HS-27A (cell line): ENCODE measurements around the gene FBN2.
"Not testable (repeated sequence)": the region's sequence is repeated elsewhere in the genome, so short reads cannot be mapped to it uniquely, and the experiment has no call there.

Source experiments
- DNase-seq: peaks from one replicate; pipeline ENCODE4 v3.0.0-alpha.2; 2012; ENCODE audit warnings: low read depth, missing footprints

FBN2 gene

GRCh38 chr5:128424646-128425045 is 113.4 kb downstream of the FBN2 start:
- no peak for DNase-seq

GRCh38 chr5:128422612-128423011 is 115.4 kb downstream of the FBN2 start:
- no peak for DNase-seq

DNA sequence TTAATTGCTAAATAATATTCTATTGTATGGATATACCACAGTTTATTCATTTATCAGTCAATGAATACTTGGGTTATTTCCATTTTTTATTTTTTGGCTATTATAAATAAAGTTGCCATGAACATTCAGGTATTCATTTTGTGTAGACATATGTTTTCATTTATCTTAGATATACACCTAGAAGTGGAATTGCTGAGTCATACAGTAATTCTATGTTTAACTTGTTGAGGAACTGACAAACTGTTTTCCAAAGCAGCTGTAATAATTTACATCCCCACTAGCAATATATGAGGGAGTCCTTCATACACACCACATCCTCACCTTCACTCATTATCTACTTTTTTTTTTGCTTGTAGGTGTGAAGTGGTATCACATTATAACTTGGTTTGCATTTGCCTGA is 123.6 kb downstream of the FBN2 start:
- no peak for DNase-seq

DNA sequence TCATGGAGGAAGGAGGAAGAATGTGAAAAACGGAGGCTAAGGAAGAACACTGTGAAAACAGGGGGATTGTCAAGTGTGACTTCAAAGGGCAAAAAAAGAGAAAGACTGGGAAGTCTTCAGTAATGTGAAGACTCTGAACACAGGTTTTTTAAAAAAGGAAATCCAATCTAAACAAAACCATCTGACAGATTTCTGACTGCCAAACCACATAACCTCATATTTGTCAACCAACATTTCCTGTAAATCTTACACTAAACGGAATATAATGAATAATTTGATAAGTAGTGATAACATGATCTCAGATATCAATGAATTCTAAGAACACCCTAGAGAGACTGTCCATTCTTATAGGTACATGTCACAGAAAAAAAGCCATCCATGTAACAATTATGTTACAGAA is 124.7 kb downstream of the FBN2 start:
- DNase-seq, result no peak

DNA sequence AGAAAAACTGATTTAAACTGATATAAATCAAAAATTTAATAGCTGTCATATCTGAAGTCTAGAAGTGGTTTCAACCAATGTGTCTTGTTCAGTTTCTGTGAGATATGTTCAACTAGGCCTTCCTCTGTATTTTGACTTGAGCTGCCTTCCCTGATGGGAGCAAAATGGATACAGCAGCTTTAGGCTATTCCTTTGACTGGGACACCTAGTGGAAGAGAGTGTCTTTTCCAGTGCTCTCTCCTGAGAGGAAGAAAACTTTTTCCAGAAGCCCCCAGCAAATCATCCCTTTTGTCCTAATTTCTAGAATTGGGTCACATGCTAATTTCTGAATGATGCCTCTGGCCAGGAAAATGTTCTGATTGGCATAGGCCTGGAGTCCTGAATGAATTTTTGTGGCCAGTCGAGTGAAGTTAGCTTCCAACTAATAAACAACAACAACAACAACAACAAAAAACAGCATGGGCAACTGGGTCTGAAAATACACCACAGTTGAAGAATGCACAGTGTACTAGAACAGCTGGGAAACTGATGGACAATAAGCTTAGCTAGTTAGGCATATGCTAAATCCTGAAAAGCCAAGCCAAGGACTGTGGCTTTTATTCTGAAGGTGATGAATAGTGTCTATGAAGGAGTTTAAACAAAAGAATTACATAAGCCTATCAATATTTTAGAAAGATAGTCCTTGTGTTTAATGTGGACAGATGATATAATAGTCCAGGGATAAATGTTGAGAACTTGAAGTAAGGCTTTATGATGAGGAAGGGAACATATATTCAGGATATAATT is 125.7 kb downstream of the FBN2 start:
- no peak for DNase-seq

- DNase-seq, result no peak
Observed at GRCh38 chr5:128409166-128409800, 128.8 kb downstream of the FBN2 start.

GRCh38 chr5:128408622-128409021 is 129.4 kb downstream of the FBN2 start:
- DNase-seq, result no peak

DNA sequence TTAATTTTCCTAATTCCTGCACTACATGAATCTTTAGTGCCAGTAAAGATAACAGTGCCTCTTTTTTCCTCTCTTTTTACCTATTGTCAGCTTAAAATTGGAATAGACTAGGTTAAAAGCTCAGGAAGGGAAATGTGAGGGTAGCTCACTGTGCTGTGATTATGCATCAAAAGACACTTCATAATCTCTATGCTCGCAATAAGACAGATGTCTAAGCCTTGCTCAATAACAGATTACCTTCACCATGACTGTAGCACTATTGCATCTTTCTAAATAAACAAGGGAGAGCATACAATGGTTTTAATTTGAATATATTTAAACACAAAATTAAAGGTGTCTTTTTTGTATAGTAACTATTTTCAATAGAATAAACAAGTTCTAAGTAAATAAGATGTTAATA is 130.1 kb downstream of the FBN2 start:
- no peak for DNase-seq

DNA sequence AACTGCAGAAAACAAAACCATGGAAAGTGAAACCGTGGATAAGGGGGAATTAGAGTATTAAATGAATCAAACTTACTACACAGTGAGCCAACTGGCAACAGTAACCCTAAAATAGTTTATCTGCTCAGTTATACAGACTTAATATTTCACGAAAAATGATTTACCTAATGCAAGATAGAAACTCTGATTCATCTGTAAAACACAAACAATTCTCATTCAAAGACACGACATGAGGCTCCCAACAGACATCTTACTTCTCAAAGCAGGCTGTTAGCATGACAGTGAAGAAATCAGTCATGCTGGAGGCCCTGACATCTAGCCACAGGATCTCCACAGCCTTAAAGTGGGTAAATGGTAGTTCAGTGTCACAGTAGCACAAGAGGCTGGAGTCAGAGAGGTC is 131.2 kb downstream of the FBN2 start:
- no peak for DNase-seq

DNA sequence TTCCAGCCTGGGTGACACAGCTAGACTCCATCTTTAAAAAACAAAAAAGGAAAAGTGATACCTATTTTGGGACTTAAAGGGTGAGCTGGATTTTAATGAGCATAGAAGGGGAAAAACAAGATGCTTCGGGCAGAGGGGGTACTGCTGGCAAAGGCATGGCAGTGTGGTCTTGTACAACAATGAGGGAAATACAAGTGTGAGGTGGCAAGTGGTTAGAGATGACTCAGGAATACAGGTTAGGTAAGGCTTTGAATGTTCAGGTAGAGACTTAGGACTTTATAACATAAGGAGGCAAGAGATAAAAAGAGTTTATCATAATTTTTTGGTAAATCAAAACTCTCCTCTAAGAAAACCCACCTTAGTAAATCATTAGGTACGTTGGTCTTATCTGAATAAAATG is 132.9 kb downstream of the FBN2 start:
- no peak for DNase-seq

GRCh38 chr5:128403333-128403732 is 134.7 kb downstream of the FBN2 start:
- DNase-seq, result no peak

- no peak for DNase-seq
Observed at GRCh38 chr5:128402506-128402905, 135.5 kb downstream of the FBN2 start.

- DNase-seq, result not testable (repeated sequence)
Observed at GRCh38 chr5:128400766-128401165, 137.3 kb downstream of the FBN2 start.

GRCh38 chr5:128399111-128399510 is 138.9 kb downstream of the FBN2 start:
- DNase-seq, result no peak

- DNase-seq, result no peak
Observed at GRCh38 chr5:128397876-128398275, 140.2 kb downstream of the FBN2 start.

- no peak for DNase-seq
Observed at GRCh38 chr5:128395073-128395472, 143.0 kb downstream of the FBN2 start.

GRCh38 chr5:128384068-128384467 is 154.0 kb downstream of the FBN2 start:
- DNase-seq, result no peak

- DNase-seq, result no peak
Observed at GRCh38 chr5:128380337-128380736, 157.7 kb downstream of the FBN2 start.

DNA sequence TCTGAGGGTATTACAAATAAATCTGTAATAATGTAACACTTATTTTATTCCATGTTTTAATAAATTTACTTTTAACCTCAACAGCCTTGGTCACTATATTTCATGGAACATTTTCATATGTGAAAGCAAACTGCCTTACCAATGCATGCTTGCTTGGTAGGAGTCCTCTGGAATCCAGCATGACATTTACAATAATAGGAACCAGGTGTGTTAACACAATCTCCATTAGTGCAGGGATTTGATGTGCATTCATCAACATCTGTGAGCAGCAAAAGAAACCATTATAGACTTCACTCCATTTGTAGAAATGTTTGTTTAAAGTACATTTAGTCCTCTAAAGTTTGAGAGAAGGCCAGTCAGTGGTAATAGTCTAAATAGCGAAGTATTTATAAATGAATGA is 159.4 kb downstream of the FBN2 start:
- DNase-seq, result no peak

GRCh38 chr5:128378196-128378595 is 159.8 kb downstream of the FBN2 start:
- no peak for DNase-seq

- no peak for DNase-seq
Observed at GRCh38 chr5:128376577-128376976, 161.5 kb downstream of the FBN2 start.

- DNase-seq, result no peak
Observed at GRCh38 chr5:128366147-128366546, 171.9 kb downstream of the FBN2 start.

DNA sequence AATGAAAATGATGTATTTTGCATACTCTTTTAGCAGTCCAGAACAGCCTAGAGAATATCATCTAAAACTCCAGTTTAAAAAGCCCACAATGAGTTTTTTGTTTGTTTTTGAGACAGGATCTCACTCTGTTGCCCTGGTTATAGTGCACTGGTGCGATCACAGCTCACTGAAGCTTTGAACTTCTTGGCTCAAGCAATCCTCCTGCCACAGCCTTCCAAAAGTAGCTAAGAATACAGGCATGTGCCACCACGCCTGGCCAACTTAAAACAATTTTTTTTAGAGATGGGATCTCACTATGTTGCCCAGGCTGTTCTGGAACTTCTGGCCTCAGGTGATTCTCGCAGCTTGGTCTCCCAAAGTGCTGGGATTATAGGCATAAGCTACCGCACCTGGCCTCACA is 175.7 kb downstream of the FBN2 start:
- no peak for DNase-seq

- DNase-seq, result no peak
Observed at GRCh38 chr5:128358826-128359225, 179.2 kb downstream of the FBN2 start.
